ENCODE data around the gene STPG3. TPM values are rescaled to one million over a fixed set of nuclear protein-coding genes. Genes with fewer than 3 reads are reported as not detected.

Gene STPG3
- total and polyA plus RNA-seq, 10 donors, result not detected

DNA sequence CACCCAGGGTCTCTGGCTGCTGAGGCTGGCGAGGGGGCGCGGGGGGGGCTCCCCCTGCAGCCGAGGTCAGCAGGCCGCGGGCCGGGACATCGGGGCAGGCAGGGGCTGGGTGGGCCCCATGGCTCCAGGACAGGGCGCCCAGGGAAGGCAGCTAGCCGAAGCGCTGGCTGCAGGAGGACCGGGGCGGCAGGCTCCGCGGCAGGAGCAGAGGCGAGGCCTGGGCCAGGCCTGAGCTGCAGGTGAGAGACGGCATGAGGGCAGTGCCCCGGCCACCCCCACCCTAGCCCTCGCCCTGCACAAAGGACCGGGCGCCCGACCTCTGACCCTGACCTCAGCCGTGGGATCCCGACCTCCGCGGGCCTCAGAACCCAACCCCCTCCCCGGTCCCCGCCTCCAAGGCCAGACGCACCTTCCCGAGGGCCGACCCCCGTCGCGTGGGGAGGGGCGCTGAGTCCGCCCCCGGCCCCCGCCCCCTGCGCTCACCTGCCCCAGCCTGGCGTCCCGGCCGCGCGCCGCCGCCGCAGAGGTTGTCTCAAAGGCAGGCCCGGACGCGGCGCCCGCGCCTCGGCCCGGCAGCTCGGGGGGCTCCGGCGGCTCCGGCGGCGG lies 29.5 kb upstream of the STPG3 start:
- peaks cover 0 to 18% (median 4%) of the 10 kb centered on the region in 7 donors for H3K27me3 ChIP-seq (replicated peaks in 1 of 7)
- H3K27ac ChIP-seq, result no peak overlapping the region
- no peaks in the 10 kb centered on the region for H3K9me3 ChIP-seq
- TF ChIP-seq POLR2AphosphoS5 (IDR thresholded peaks at IDR 0.05) (no peak), POLR2A (IDR thresholded peaks at IDR 0.05) (no peak)
- TF ChIP-seq, protein P1, sequence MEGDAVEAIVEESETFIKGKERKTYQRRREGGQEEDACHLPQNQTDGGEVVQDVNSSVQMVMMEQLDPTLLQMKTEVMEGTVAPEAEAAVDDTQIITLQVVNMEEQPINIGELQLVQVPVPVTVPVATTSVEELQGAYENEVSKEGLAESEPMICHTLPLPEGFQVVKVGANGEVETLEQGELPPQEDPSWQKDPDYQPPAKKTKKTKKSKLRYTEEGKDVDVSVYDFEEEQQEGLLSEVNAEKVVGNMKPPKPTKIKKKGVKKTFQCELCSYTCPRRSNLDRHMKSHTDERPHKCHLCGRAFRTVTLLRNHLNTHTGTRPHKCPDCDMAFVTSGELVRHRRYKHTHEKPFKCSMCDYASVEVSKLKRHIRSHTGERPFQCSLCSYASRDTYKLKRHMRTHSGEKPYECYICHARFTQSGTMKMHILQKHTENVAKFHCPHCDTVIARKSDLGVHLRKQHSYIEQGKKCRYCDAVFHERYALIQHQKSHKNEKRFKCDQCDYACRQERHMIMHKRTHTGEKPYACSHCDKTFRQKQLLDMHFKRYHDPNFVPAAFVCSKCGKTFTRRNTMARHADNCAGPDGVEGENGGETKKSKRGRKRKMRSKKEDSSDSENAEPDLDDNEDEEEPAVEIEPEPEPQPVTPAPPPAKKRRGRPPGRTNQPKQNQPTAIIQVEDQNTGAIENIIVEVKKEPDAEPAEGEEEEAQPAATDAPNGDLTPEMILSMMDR (IDR thresholded peaks at IDR 0.05 in 8 of 11, conservative IDR thresholded peaks at IDR 0.05 in 3 of 11), result no peak
- H3K36me3 ChIP-seq, result peaks cover 0 to 17% (median under 1%) of the 10 kb centered on the region in 6 donors
- H3K4me3 ChIP-seq, result peak overlapping the region in 6 of 8 donors; percentile 13 to 81 (median 30)
- WGBS, 5 donors, result 7 to 18% (median 10%) methylated on average over 13 to 61 of the region's 61 CpGs
- DNase-seq, result no peak
- intact Hi-C loops (cut with DNase I; ENCODE audit: low total_unique reads), result loop anchor here (2.0 to 5.0 kb wide), 2 partner anchors 17 to 104 kb away; partner anchors contain the start of genes NDOR1 and TMEM203
- peaks cover 8 to 69% (median 42%) of the 10 kb centered on the region in 6 donors for H3K4me1 ChIP-seq

DNA sequence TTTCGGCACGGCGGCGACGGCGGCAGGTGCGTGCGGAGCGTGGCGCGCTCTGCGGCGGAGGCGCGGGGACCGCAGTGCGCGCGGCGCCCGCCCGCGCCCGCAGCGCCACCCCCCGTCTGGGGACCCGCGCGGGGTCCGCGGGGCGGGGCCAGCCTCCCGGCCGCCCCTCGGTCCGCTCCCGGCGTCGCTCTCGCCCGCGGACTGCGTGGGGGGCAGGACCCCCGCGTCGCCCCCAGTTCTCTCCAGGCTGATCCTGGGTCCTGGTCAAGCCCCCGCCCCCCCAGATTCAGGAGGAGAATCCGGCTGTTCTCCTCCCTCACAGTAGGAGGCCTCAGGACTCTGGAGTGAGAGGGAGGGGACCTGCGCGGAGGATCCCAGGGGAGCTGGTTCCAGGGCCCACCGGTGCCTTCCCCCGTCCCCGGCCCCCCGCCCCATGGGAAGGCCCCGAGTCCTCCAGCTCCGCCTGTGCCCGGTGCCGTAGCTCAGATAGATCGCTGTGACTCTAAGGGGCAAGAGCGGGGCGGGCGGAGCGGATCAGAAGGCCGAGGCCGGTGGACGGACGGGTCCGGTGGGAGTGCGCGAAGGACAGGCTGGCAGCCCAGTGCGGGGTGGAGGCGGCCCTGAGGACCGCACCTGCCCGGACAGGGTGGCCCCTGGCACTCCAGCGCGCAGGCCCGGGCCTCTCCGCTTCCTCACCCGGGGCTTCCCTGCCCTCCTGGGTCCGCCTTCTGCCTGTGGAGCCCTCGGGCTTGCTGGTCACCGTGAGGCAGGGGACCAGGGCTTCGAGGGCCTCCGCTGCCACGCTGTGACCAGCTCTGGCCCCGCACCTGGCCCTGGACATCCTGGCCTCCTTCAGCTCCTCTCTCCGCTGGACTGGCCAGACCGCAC lies 28.7 kb upstream of the STPG3 start, which contains the start of gene RNF208:
RNF208 (minus strand) TSS at position 51 of the 888 bp plus-strand sequence. CDS start 1,028 bp downstream, outside the sequence.
- 3 to 8% (median 5%) methylated on average over 28 to 88 of the region's 88 CpGs for WGBS, 5 donors
- H3K36me3 ChIP-seq, result peaks cover 0 to 8% (median 0%) of the 10 kb centered on the region in 6 donors
- TF ChIP-seq POLR2A (IDR thresholded peaks at IDR 0.05) (no peak), POLR2AphosphoS5 (IDR thresholded peaks at IDR 0.05) (no peak)
- TF ChIP-seq, protein P1 (IDR thresholded peaks at IDR 0.05 in 8 of 11, conservative IDR thresholded peaks at IDR 0.05 in 3 of 11), result no peak
- intact Hi-C loops (cut with DNase I; ENCODE audit: low total_unique reads), result loop anchor here (2.0 to 5.0 kb wide), 2 partner anchors 18 to 105 kb away; partner anchors contain the start of genes NDOR1 and TMEM203
- no peaks in the 10 kb centered on the region for H3K9me3 ChIP-seq
- H3K4me3 ChIP-seq, result peak within 1 kb of the TSS; percentile 29 to 81 (median 62)
- DNase-seq, result peak; percentile 88
- peaks cover 0 to 26% (median 4%) of the 10 kb centered on the region in 7 donors for H3K27me3 ChIP-seq (replicated peaks in 1 of 7)
- H3K27ac ChIP-seq, result peak within 1 kb of the TSS; percentile 37 to 94 (median 90)
- H3K4me1 ChIP-seq, result peaks cover 8 to 66% (median 40%) of the 10 kb centered on the region in 6 donors

DNA sequence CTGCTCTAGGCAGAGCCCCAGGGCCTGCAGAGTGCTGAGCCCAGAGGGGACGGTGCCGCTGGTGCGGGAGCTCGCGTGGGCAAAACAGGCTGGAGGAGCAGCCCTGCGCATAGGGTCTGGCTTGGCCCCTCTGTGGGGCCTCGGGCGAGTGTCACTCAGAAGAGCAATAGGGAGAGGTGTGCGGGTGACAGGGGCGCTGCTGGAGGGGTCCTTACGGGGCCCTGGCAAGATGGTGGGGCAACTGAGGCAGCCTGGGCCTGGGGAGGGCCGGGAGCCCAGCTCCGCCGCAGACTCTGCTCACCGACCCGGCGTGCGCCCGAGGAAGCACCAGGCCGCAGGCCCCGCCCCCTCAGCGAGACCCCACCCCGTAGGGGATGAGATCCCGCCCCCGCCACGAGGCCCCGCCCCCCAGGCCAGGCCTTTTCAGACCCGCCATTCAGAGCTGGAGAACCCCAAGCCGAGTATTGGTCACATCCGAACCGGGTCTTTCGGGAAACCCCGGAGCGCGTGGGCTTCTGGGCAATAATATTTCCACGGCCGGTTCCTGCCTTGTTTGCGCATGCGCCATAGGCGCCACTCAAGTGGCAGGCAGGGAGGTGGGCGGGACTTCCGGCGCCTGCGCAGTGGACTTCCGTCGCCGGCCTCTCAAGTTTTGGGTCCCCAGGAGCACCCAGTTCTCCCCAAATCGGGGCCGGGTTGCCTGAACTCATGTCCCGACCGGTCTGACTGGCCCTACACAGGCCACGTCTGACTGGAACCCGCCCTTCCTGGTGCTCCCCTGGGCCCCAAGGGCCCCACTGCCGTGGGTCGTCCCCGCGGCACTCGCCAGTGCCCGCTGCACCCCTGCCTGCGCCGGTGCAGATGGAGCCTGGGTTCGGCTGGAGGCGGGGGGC lies 27.8 kb upstream of the STPG3 start:
- peaks cover 0 to 33% (median 7%) of the 10 kb centered on the region in 7 donors for H3K27me3 ChIP-seq (replicated peaks in 1 of 7)
- peak overlapping the region; percentile 54 to 81 (median 63) for H3K4me3 ChIP-seq
- H3K9me3 ChIP-seq, result no peaks in the 10 kb centered on the region
- H3K27ac ChIP-seq, result peak overlapping the region; percentile 86 to 94 (median 90)
- peaks cover 8 to 60% (median 34%) of the 10 kb centered on the region in 6 donors for H3K4me1 ChIP-seq
- no peaks in the 10 kb centered on the region for H3K36me3 ChIP-seq
- TF ChIP-seq, protein P1 (IDR thresholded peaks at IDR 0.05 in 8 of 11, conservative IDR thresholded peaks at IDR 0.05 in 3 of 11), result peak in 1 of 11 experiments; percentile 22
- TF ChIP-seq POLR2AphosphoS5 (IDR thresholded peaks at IDR 0.05) (peak; percentile 86 to 90 (median 88)), POLR2A (IDR thresholded peaks at IDR 0.05) (peak in 2 of 3 donors; percentile 39 to 44)
- intact Hi-C loops (cut with DNase I; ENCODE audit: low total_unique reads), result loop anchor here (2.0 to 5.0 kb wide), 2 partner anchors 19 to 106 kb away; partner anchors contain the start of genes NDOR1 and TMEM203
- WGBS, 5 donors, result 0 to 1% (median 1%) methylated on average over 24 to 63 of the region's 63 CpGs
- peak; percentile 99 for DNase-seq

Data from spleen (tissue), 11 donors.